Neuronal stem cell (in vitro differentiated cells): ENCODE data around the gene RSPH10B.
"Not testable (repeated sequence)": the region's sequence is repeated elsewhere in the genome, so short reads cannot be mapped to it uniquely, and the experiment has no call there.

ENCODE experiments used
- DNase-seq: peaks from one replicate; pipeline ENCODE4 v3.0.0-alpha.2; 2013; ENCODE audit warnings: low spot score
- H2AFZ ChIP-seq: one replicate; pipeline ENCODE4 v1.6.1; 2013; ENCODE audit warnings: mild to moderate bottlenecking, low read length, inconsistent platforms
- H2AK5ac ChIP-seq: 2 replicates; pipeline ENCODE4 v1.6.1; 2013; ENCODE audit warnings: low read depth, mild to moderate bottlenecking, inconsistent platforms, low read length, moderate library complexity, mixed read lengths
- H2BK120ac ChIP-seq: 2 replicates; pipeline ENCODE4 v1.6.1; 2013; ENCODE audit warnings: low read depth, mild to moderate bottlenecking, inconsistent platforms, low read length, moderate library complexity, mixed read lengths
- H2BK12ac ChIP-seq: one replicate; pipeline ENCODE4 v1.6.1; 2013; ENCODE audit warnings: low read length, inconsistent platforms
- H2BK15ac ChIP-seq: 2 replicates; pipeline ENCODE4 v1.6.1; 2013; ENCODE audit warnings: mild to moderate bottlenecking, low read length, inconsistent platforms, mixed read lengths
- H2BK5ac ChIP-seq: one replicate; pipeline ENCODE4 v1.6.1; 2013; ENCODE audit warnings: inconsistent platforms, mild to moderate bottlenecking, low read length, moderate library complexity
- H3K14ac ChIP-seq: one replicate; pipeline ENCODE4 v1.6.1; 2013; ENCODE audit warnings: low read length, inconsistent platforms
- H3K18ac ChIP-seq: 2 replicates; pipeline ENCODE4 v1.6.1; 2013; ENCODE audit warnings: low read length, inconsistent platforms
- H3K23ac ChIP-seq: 2 replicates; pipeline ENCODE4 v1.6.1; 2013; ENCODE audit warnings: low read depth, mild to moderate bottlenecking, mixed read lengths, low read length, inconsistent platforms; ENCODE audit not compliant: poor library complexity
- H3K27ac ChIP-seq: replicated peaks from 3 replicates; pipeline ENCODE4 v1.5.1; 2013; ENCODE audit warnings: low read length, inconsistent platforms
- H3K27me3 ChIP-seq, 3 experiments: 2 replicates each; pipeline ENCODE4 v1.6.1; 2013; ENCODE audit warnings: low read length in 3 of 3, mild to moderate bottlenecking in 2 of 3, inconsistent platforms in 1 of 3, low read depth in 1 of 3, mixed read lengths in 1 of 3, moderate library complexity in 1 of 3; ENCODE audit not compliant: control insufficient read depth in 3 of 3, insufficient read depth in 3 of 3
- H3K36me3 ChIP-seq, 2 donors: replicated peaks in 1 of 2; 2 replicates each; pipeline ENCODE4 v1.6.1; 2013; ENCODE audit warnings: low read length in 2 of 2; ENCODE audit not compliant: control insufficient read depth in 2 of 2, insufficient read depth in 2 of 2
- H3K4ac ChIP-seq: 2 replicates; pipeline ENCODE4 v1.6.1; 2013; ENCODE audit warnings: inconsistent platforms, mild to moderate bottlenecking, low read length, moderate library complexity
- H3K4me1 ChIP-seq, 2 donors: 1 replicate in 1 of 2; 2 replicates in 1 of 2; pipeline ENCODE4 v1.6.1; 2013; ENCODE audit warnings: low read length in 2 of 2, low read depth in 1 of 2; ENCODE audit not compliant: control insufficient read depth in 2 of 2, insufficient read depth in 1 of 2
- H3K4me2 ChIP-seq: one replicate; pipeline ENCODE4 v1.6.1; 2013; ENCODE audit warnings: mild to moderate bottlenecking, low read length, inconsistent platforms; ENCODE audit not compliant: insufficient read depth, poor library complexity, severe bottlenecking
- H3K4me3 ChIP-seq, 2 donors: 2 replicates each; pipeline ENCODE4 v1.5.1; 2013; ENCODE audit warnings: low read length in 2 of 2, mild to moderate bottlenecking in 2 of 2, inconsistent platforms in 1 of 2, moderate library complexity in 1 of 2
- H3K79me1 ChIP-seq: one replicate; pipeline ENCODE4 v1.6.1; 2013; ENCODE audit warnings: low read depth, mild to moderate bottlenecking, inconsistent platforms, low read length, moderate library complexity
- H3K9ac ChIP-seq: one replicate; pipeline ENCODE4 v1.6.1; 2013; ENCODE audit warnings: mild to moderate bottlenecking, low read depth, low read length, inconsistent platforms; ENCODE audit not compliant: poor library complexity
- H3K9me3 ChIP-seq, 2 donors: replicated peaks in 1 of 2; 2 replicates each; pipeline versions ENCODE3 to v1.6.1; 2013; ENCODE audit warnings: low read length in 2 of 2, mild to moderate bottlenecking in 2 of 2, inconsistent platforms in 1 of 2, low read depth in 1 of 2, mixed read lengths in 1 of 2, moderate library complexity in 1 of 2; ENCODE audit not compliant: control insufficient read depth in 2 of 2, insufficient read depth in 1 of 2
- H4K8ac ChIP-seq: one replicate; pipeline ENCODE4 v1.6.1; 2013; ENCODE audit warnings: low read depth, mild to moderate bottlenecking, inconsistent platforms, low read length, moderate library complexity
- H4K91ac ChIP-seq: one replicate; pipeline ENCODE4 v1.6.1; 2013; ENCODE audit warnings: low read length, low read depth, mild to moderate bottlenecking, inconsistent platforms; ENCODE audit not compliant: poor library complexity
- WGBS, 2 donors: extraction: QIAGEN DNeasy Blood & Tissue Kit; methylation state at CpG; one replicate each; pipeline ENCODE4 v1.1.7; 2013; ENCODE audit warnings: missing lambda C conversion rate in 2 of 2, mixed read lengths in 1 of 2; ENCODE audit not compliant: insufficient read length in 2 of 2, insufficient replicate concordance in 1 of 2; ENCODE audit errors: extremely low coverage in 2 of 2; 5-methylcytosine and 5-hydroxymethylcytosine counted together

Gene RSPH10B

DNA sequence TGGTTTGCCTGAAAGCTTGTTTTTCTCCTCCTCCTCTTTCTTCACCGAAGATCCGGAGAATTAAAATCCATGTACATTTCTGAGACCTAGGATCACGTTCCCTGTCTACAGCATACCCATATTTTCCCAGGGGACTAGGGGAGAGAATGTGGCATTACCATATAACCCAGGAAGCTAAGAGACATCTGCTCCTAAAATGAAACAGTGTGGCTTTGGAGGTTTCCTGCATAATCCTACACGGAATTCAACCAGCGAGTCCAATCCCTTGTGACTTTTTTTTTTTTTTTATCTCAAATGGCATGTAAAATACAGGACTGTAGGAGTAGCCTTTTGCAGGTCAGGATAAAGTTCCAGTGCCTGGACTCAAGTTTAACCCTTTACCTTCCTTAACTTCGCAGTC lies 61.7 kb downstream of the RSPH10B start:
- not testable (repeated sequence) for H2BK5ac ChIP-seq, H3K14ac ChIP-seq, H2BK12ac ChIP-seq, H3K4me1 ChIP-seq, H3K4me2 ChIP-seq, H3K79me1 ChIP-seq, DNase-seq, H3K23ac ChIP-seq, H4K8ac ChIP-seq, H4K91ac ChIP-seq, H2BK120ac ChIP-seq, H2AFZ ChIP-seq, H2BK15ac ChIP-seq, H3K9me3 ChIP-seq, H3K27me3 ChIP-seq, H3K4me3 ChIP-seq, H2AK5ac ChIP-seq, H3K27ac ChIP-seq, H3K4ac ChIP-seq, H3K18ac ChIP-seq, H3K9ac ChIP-seq
- peaks cover 0 to 31% of the 10 kb centered on the region in 2 donors for H3K36me3 ChIP-seq
- no CpG with 5 or more reads among the region's 6 CpGs for WGBS, 2 donors

GRCh38 chr7:5904726-5905125 lies 65.8 kb downstream of the RSPH10B start:
- H3K18ac ChIP-seq, H3K9me3 ChIP-seq, H2BK120ac ChIP-seq, DNase-seq, H3K4me3 ChIP-seq, H3K79me1 ChIP-seq, H2AK5ac ChIP-seq, H4K91ac ChIP-seq, H3K4me1 ChIP-seq, H4K8ac ChIP-seq, H3K9ac ChIP-seq, H2BK5ac ChIP-seq, H3K23ac ChIP-seq, H2BK15ac ChIP-seq, H3K14ac ChIP-seq, H2AFZ ChIP-seq, H3K4ac ChIP-seq, H2BK12ac ChIP-seq, H3K4me2 ChIP-seq, H3K27me3 ChIP-seq, H3K27ac ChIP-seq: not testable (repeated sequence)
- peaks cover 0 to 24% of the 10 kb centered on the region in 2 donors for H3K36me3 ChIP-seq
- no CpG with 5 or more reads among the region's 5 CpGs for WGBS, 2 donors

DNA sequence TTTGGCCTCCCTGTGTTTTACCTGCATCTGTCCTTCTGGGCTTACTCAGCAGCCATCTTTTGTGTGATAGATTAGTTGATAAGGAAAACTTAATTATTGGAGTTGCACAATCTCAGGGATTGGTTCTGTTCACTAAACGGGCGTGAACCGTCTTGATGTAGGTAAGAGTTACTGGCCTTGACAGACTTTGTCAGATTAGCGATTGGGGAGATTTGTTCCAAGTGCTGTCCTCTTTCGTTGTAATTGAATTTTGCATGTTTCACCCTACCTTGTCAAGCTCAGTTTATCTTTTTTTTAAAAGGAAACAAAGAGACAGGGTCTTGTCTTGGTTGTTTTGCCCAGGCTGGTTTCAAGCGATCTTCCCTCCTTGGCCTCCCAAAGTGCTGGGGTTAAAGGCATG lies 67.5 kb downstream of the RSPH10B start:
- not testable (repeated sequence) for H4K8ac ChIP-seq, H3K79me1 ChIP-seq, H4K91ac ChIP-seq, H3K4me2 ChIP-seq, H2AK5ac ChIP-seq, DNase-seq, H3K4me3 ChIP-seq, H3K4ac ChIP-seq, H3K4me1 ChIP-seq, H3K27me3 ChIP-seq, H2BK15ac ChIP-seq, H2AFZ ChIP-seq, H2BK120ac ChIP-seq, H3K27ac ChIP-seq, H3K23ac ChIP-seq, H3K18ac ChIP-seq, H3K9ac ChIP-seq, H3K14ac ChIP-seq, H2BK5ac ChIP-seq, H2BK12ac ChIP-seq, H3K9me3 ChIP-seq
- WGBS, 2 donors, result no CpG with 5 or more reads among the region's 6 CpGs
- H3K36me3 ChIP-seq, result peaks cover 0 to 20% of the 10 kb centered on the region in 2 donors

DNA sequence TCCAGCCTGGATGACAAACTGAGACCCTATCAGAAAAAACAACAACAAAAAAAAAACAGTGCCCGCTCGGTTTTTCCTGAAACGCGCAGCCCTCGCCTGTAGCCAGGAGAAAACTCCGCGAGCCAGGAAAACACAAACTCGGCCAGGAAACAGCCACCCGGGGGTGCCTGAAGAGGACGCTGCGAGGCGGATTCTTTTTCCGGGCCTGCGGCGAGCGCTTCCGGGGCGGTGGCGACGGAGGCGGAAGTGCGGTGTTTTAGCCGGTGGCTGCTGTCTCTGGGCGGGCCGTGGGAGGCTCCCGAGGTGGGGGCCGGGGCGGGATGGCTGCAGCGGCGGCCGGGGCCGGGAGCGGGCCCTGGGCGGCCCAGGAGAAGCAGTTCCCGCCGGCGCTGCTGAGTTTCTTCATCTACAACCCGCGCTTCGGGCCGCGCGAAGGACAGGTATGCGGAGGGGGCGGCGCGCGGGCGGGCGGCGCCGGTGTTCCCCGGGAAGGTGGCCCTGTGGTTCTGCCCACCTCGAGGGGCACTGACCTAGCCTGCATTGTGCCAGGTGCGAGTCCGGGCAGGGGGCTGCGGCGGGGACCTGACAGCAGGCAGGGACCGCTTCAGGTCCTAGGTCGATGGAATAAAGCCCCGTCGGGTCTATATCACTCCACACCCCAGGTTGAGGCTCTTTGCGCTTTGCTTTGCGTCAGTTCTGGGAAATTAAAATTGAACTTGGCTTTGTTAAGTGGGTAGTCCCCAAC lies 71.8 kb downstream of the RSPH10B start, which contains the start of gene CCZ1:
CCZ1 (plus strand) TSS at position 254 of the 745 bp plus-strand sequence; CDS start at position 321, 67 bp downstream.
- H3K4me1 ChIP-seq, H2AK5ac ChIP-seq, H3K9ac ChIP-seq, H3K27me3 ChIP-seq, H3K23ac ChIP-seq, H4K8ac ChIP-seq, H2BK12ac ChIP-seq, H2BK120ac ChIP-seq, H4K91ac ChIP-seq, H3K4me2 ChIP-seq, H3K14ac ChIP-seq, H3K9me3 ChIP-seq, H3K36me3 ChIP-seq, H2BK15ac ChIP-seq, H3K18ac ChIP-seq, H3K4ac ChIP-seq, H3K27ac ChIP-seq, H2BK5ac ChIP-seq, H3K79me1 ChIP-seq: not testable (repeated sequence)
- no CpG with 5 or more reads among the region's 64 CpGs for WGBS, 2 donors
- Histone ChIP-seq H2AFZ (peak within 1 kb of the TSS; percentile 49), H3K4me3 (peak within 1 kb of the TSS; percentile 47 to 71)
- DNase-seq, result peak; percentile 14
